Gastroesophageal sphincter (tissue), 4 donors: ENCODE data around the gene MNAT1. TPM values are rescaled to one million over a fixed set of nuclear protein-coding genes. Genes with fewer than 3 reads are reported as not detected.
"Not testable (repeated sequence)": the region's sequence is repeated elsewhere in the genome, so short reads cannot be mapped to it uniquely, and the experiment has no call there.

Experiments used
- ATAC-seq: fragments of 150-250 bp; one replicate; pipeline ENCODE4 v1.9.1; 2016; ENCODE audit warnings: mild to moderate bottlenecking, moderate library complexity
- H3K27ac ChIP-seq, 4 donors: fragments of 200-600 bp; sonication (generic) in 3 of 4; 1 replicate in 3 of 4; 2 replicates in 1 of 4; pipeline ENCODE4 v1.5.1; 2016 to 2019
- H3K27me3 ChIP-seq: fragments of 200-600 bp; sonication (generic); one replicate; pipeline ENCODE4 v1.5.1; 2019
- H3K36me3 ChIP-seq, 2 donors: fragments of 200-600 bp; sonication (generic); one replicate each; pipeline ENCODE4 v1.5.1; 2019; ENCODE audit warnings: control low read depth in 1 of 2
- H3K4me1 ChIP-seq, 3 donors: fragments of 200-600 bp; sonication (generic); 1 replicate in 2 of 3; 2 replicates in 1 of 3; pipeline ENCODE4 v1.5.1; 2016 to 2019; ENCODE audit warnings: control low read depth in 2 of 3
- H3K4me3 ChIP-seq, 2 donors: fragments of 200-600 bp; sonication (generic); one replicate each; pipeline ENCODE4 v1.5.1; 2019; ENCODE audit warnings: mild to moderate bottlenecking in 1 of 2, moderate library complexity in 1 of 2
- H3K9me3 ChIP-seq, 3 donors: fragments of 200-600 bp; sonication (generic); one replicate each; pipeline ENCODE4 v1.5.1; 2017 to 2019; ENCODE audit warnings: control low read depth in 2 of 3
- CTCF ChIP-seq, 4 experiments: fragments of 200-600 bp in 2 of 4; fragments of 450-650 bp in 2 of 4; sonication (generic) in 1 of 4; IDR thresholded peaks; one replicate each; pipeline ENCODE4 v1.5.1; 2017 to 2019; ENCODE audit warnings: antibody characterized with exemption in 4 of 4, mild to moderate bottlenecking in 2 of 4, moderate library complexity in 2 of 4
- EP300 ChIP-seq: sonication (generic); formaldehyde crosslinking; IDR thresholded peaks from one replicate; pipeline ENCODE4 v1.6.1; 2017; ENCODE audit warnings: antibody characterized with exemption, mild to moderate bottlenecking
- POLR2A ChIP-seq, 2 donors: fragments of 450-650 bp; IDR thresholded peaks; one replicate each; pipeline ENCODE4 v1.6.1; 2017; ENCODE audit warnings: antibody characterized with exemption in 2 of 2, mild to moderate bottlenecking in 2 of 2, moderate library complexity in 1 of 2
- POLR2AphosphoS5 ChIP-seq: sonication (generic); formaldehyde crosslinking; IDR thresholded peaks from one replicate; pipeline ENCODE4 v1.6.1; 2017; ENCODE audit warnings: antibody characterized with exemption
- WGBS, 2 donors: methylation state at CpG; one replicate each; pipeline ENCODE4 v1.1.5; 2018; ENCODE audit warnings: low coverage in 1 of 2; 5-methylcytosine and 5-hydroxymethylcytosine counted together
- total RNA-seq, 4 donors: library from RNA; depleted of rRNA; stranded (reverse); fragments of >200 nt; gene quantifications; one replicate each; pipeline ENCODE4 v1.1.0, GENCODE V29; 2016

MNAT1 gene
- total RNA-seq, 4 donors from 2014 or later, result 30.4 to 46.0 (median 42.8) TPM

GRCh38 chr14:60723907-60724618 is 10.5 kb upstream of the MNAT1 start, which contains the start of gene SIX4:
Gene SIX4 (minus strand): TSS chr14:60724351. CDS start chr14:60724074, 277 bp downstream.
- H3K27me3 ChIP-seq, result peaks cover 30% of the 10 kb centered on the region
- H3K9me3 ChIP-seq, result no peaks in the 10 kb centered on the region
- H3K36me3 ChIP-seq, result no peaks in the 10 kb centered on the region
- peak within 1 kb of the TSS; percentile 53 to 75 for H3K4me3 ChIP-seq
- TF ChIP-seq CTCF (IDR thresholded peaks at IDR 0.05) (no peak), POLR2AphosphoS5 (peak; percentile 42), EP300 (no peak), POLR2A (IDR thresholded peaks at IDR 0.05) (peak in 1 of 2 donors; percentile 26)
- peak; percentile 79 for ATAC-seq
- peak within 1 kb of the TSS in 3 of 4 donors; percentile 65 to 80 (median 79) for H3K27ac ChIP-seq
- H3K4me1 ChIP-seq, result peaks cover 0 to 37% (median 5%) of the 10 kb centered on the region in 3 donors
- WGBS, 2 donors, result 1% methylated on average over 22 of the region's 36 CpGs

- H3K36me3 ChIP-seq, H3K4me3 ChIP-seq, ATAC-seq, H3K9me3 ChIP-seq, H3K27me3 ChIP-seq, H3K27ac ChIP-seq: not testable (repeated sequence)
- 80 to 94% methylated on average over 2 to 5 of the region's 5 CpGs for WGBS, 2 donors
- peaks cover 6 to 17% (median 6%) of the 10 kb centered on the region in 3 donors for H3K4me1 ChIP-seq
These were observed 3.3 kb upstream of the MNAT1 start for GRCh38 chr14:60731291-60731690.

- Histone ChIP-seq H3K9me3 (no peaks in the 10 kb centered on the region), H3K27me3 (peaks cover 5% of the 10 kb centered on the region), H3K4me1 (peaks cover 6 to 29% (median 7%) of the 10 kb centered on the region in 3 donors), H3K4me3 (no peak overlapping the region), H3K36me3 (no peaks in the 10 kb centered on the region), H3K27ac (no peak overlapping the region)
- no peak for TF ChIP-seq EP300
- TF ChIP-seq CTCF (IDR thresholded peaks at IDR 0.05), result no peak
- no peak for TF ChIP-seq POLR2A (IDR thresholded peaks at IDR 0.05)
- TF ChIP-seq POLR2AphosphoS5, result no peak
- 44 to 73% methylated on average over 2 to 4 of the region's 4 CpGs for WGBS, 2 donors
- no peak for ATAC-seq
These were observed 1.6 kb upstream of the MNAT1 start for GRCh38 chr14:60732840-60733483.

GRCh38 chr14:60735416-60735815 is 855 bp downstream of the MNAT1 start:
- Histone ChIP-seq H3K27me3 (no peaks in the 10 kb centered on the region), H3K36me3 (no peaks in the 10 kb centered on the region), H3K9me3 (no peaks in the 10 kb centered on the region), H3K27ac (peak overlapping the region in 3 of 4 donors; percentile 83 to 85 (median 84)), H3K4me1 (peaks cover 6 to 37% (median 7%) of the 10 kb centered on the region in 3 donors), H3K4me3 (peak overlapping the region; percentile 73 to 95)
- no peak for ATAC-seq
- TF ChIP-seq POLR2AphosphoS5, result no peak
- no peak for TF ChIP-seq EP300
- TF ChIP-seq CTCF (IDR thresholded peaks at IDR 0.05), result no peak
- TF ChIP-seq POLR2A (IDR thresholded peaks at IDR 0.05), result no peak
- WGBS, 2 donors, result 5 to 8% methylated on average over 5 of the region's 5 CpGs

- no peak for ATAC-seq
- TF ChIP-seq POLR2A (IDR thresholded peaks at IDR 0.05) (no peak), CTCF (IDR thresholded peaks at IDR 0.05) (no peak), POLR2AphosphoS5 (no peak), EP300 (no peak)
- WGBS, 2 donors, result 15 to 18% methylated on average over 4 of the region's 4 CpGs
- H3K4me3 ChIP-seq, result peak overlapping the region in 1 of 2 donors; percentile 73
- H3K9me3 ChIP-seq, result no peaks in the 10 kb centered on the region
- peaks cover 6 to 37% (median 7%) of the 10 kb centered on the region in 3 donors for H3K4me1 ChIP-seq
- H3K27ac ChIP-seq, result no peak overlapping the region
- no peaks in the 10 kb centered on the region for H3K36me3 ChIP-seq
- H3K27me3 ChIP-seq, result no peaks in the 10 kb centered on the region
These were observed 1.9 kb downstream of the MNAT1 start for GRCh38 chr14:60736494-60736893.
